ENCODE results near the gene FAM120B.

- TF ChIP-seq POLR2AphosphoS5 (IDR thresholded peaks at IDR 0.05; ENCODE audit: low read depth, low read length) (no peak), POLR2A (IDR thresholded peaks at IDR 0.05; ENCODE audit: low read depth, low read length) (no peak), TAF1 (IDR thresholded peaks at IDR 0.05; ENCODE audit: low read depth, low read length) (no peak)
These were observed 138.9 kb downstream of the FAM120B start for GRCh38 chr6:170445487-170445886.
